SK-N-SH (cell line): ENCODE results near the gene ARHGEF4.

Experiments used
- FOXM1 ChIP-seq: IDR thresholded peaks from 2 replicates; pipeline ENCODE4 v1.4.0; 2012; ENCODE audit warnings: low read depth, mild to moderate bottlenecking
- MEF2A ChIP-seq: IDR thresholded peaks from 2 replicates; pipeline ENCODE4 v1.4.0; 2012; ENCODE audit warnings: low read depth, borderline replicate concordance
- POLR2AphosphoS5 ChIP-seq: IDR thresholded peaks from 2 replicates; pipeline ENCODE4 v1.6.1; 2012; ENCODE audit warnings: low read depth, low read length
- REST ChIP-seq: IDR thresholded peaks from 2 replicates; pipeline ENCODE4 v1.6.1; 2012; ENCODE audit warnings: mild to moderate bottlenecking, low read depth, low read length, moderate library complexity
- SIN3A ChIP-seq: IDR thresholded peaks from 2 replicates; pipeline ENCODE4 v1.6.1; 2012; ENCODE audit warnings: low read depth, mild to moderate bottlenecking, low read length, moderate library complexity, borderline replicate concordance
- SMC3 ChIP-seq: IDR thresholded peaks from 2 replicates; pipeline ENCODE4 v1.6.1; 2012; ENCODE audit warnings: low read depth, low read length, improper control_type of control experiment
- TF ChIP-seq, protein P1 (sequence below): IDR thresholded peaks from 2 replicates; pipeline ENCODE4 v1.4.0; 2012; ENCODE audit warnings: low read depth, borderline replicate concordance
- TF ChIP-seq, protein P2 (sequence below): fragments of 200-600 bp; sonication (generic); IDR thresholded peaks from 2 replicates; pipeline ENCODE4 v1.6.1; 2017; ENCODE audit warnings: antibody characterized with exemption, mild to moderate bottlenecking, moderate library complexity
- TF ChIP-seq, protein P3 (sequence below): fragments of 150-350 bp; IDR thresholded peaks from 2 replicates; pipeline ENCODE4 v1.6.1; 2017; ENCODE audit warnings: antibody characterized with exemption, low read length, low read depth, borderline replicate concordance

GRCh38 chr2:130933501-130933900 is 96.8 kb downstream of the ARHGEF4 start:
- TF ChIP-seq POLR2AphosphoS5 (no peak), SIN3A (no peak), REST (no peak), FOXM1 (no peak), MEF2A (no peak), SMC3 (no peak)
- TF ChIP-seq, protein P1, sequence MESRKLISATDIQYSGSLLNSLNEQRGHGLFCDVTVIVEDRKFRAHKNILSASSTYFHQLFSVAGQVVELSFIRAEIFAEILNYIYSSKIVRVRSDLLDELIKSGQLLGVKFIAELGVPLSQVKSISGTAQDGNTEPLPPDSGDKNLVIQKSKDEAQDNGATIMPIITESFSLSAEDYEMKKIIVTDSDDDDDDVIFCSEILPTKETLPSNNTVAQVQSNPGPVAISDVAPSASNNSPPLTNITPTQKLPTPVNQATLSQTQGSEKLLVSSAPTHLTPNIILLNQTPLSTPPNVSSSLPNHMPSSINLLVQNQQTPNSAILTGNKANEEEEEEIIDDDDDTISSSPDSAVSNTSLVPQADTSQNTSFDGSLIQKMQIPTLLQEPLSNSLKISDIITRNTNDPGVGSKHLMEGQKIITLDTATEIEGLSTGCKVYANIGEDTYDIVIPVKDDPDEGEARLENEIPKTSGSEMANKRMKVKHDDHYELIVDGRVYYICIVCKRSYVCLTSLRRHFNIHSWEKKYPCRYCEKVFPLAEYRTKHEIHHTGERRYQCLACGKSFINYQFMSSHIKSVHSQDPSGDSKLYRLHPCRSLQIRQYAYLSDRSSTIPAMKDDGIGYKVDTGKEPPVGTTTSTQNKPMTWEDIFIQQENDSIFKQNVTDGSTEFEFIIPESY = no peak
- TF ChIP-seq, protein P2, sequence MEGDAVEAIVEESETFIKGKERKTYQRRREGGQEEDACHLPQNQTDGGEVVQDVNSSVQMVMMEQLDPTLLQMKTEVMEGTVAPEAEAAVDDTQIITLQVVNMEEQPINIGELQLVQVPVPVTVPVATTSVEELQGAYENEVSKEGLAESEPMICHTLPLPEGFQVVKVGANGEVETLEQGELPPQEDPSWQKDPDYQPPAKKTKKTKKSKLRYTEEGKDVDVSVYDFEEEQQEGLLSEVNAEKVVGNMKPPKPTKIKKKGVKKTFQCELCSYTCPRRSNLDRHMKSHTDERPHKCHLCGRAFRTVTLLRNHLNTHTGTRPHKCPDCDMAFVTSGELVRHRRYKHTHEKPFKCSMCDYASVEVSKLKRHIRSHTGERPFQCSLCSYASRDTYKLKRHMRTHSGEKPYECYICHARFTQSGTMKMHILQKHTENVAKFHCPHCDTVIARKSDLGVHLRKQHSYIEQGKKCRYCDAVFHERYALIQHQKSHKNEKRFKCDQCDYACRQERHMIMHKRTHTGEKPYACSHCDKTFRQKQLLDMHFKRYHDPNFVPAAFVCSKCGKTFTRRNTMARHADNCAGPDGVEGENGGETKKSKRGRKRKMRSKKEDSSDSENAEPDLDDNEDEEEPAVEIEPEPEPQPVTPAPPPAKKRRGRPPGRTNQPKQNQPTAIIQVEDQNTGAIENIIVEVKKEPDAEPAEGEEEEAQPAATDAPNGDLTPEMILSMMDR = no peak
- TF ChIP-seq, protein P3, sequence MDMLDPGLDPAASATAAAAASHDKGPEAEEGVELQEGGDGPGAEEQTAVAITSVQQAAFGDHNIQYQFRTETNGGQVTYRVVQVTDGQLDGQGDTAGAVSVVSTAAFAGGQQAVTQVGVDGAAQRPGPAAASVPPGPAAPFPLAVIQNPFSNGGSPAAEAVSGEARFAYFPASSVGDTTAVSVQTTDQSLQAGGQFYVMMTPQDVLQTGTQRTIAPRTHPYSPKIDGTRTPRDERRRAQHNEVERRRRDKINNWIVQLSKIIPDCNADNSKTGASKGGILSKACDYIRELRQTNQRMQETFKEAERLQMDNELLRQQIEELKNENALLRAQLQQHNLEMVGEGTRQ = no peak
